ENCODE measurements around the gene SULT2B1. TPM values are rescaled to one million over a fixed set of nuclear protein-coding genes. Genes with fewer than 3 reads are reported as not detected.
A peak's percentile ranks its signal among the peaks of the same experiment; 100 is the strongest.

Gene SULT2B1
- polyA plus RNA-seq, 2 of the 4 experiments (the other 2 are of a cell fraction), result 22.2 to 34.3 TPM

DNA sequence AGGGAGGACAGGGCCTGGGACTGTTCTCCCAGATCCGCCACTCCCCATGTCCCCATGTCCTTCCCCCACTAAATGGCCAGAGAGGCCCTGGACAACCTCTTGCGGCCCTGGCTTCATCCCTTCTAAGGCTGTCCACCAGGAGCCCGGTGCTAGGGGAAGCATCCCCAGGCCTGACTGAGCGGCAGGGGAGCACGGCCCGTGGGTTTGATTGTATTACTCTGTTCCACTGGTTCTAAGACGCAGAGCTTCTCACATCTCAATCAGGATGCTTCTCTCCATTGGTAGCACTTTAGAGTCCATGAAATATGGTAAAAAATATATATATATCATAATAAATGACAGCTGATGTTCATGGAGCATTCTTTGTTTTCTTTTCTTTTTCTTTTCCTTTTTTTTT is 55.4 kb downstream of the SULT2B1 start:
- 82% methylated on average over 6 of the region's 7 CpGs for WGBS (ENCODE audit: missing lambda C conversion rate)
- TF ChIP-seq CBX8 (IDR thresholded peaks at IDR 0.05) (no peak), GATA3 (IDR thresholded peaks at IDR 0.05; ENCODE audit: borderline replicate concordance) (no peak), MYC (IDR thresholded peaks at IDR 0.05; ENCODE audit: borderline replicate concordance, low read length) (no peak), RAD21 (conservative IDR thresholded peaks at IDR 0.05 in 1 of 2, IDR thresholded peaks at IDR 0.05 in 1 of 2) (no peak), POLR2AphosphoS2 (conservative IDR thresholded peaks at IDR 0.05; ENCODE audit: low read length) (no peak), SMC3 (IDR thresholded peaks at IDR 0.05) (no peak), HEYL (CRISPR knock-in tag; IDR thresholded peaks at IDR 0.05) (no peak), RNF2 (IDR thresholded peaks at IDR 0.05; ENCODE audit: borderline replicate concordance, low read depth) (no peak), MAZ (IDR thresholded peaks at IDR 0.05; ENCODE audit: borderline replicate concordance, low read depth, low read length) (no peak), TP53 (CRISPR knock-in tag; IDR thresholded peaks at IDR 0.05) (no peak), JUNB (IDR thresholded peaks at IDR 0.05) (no peak), RCOR1 (IDR thresholded peaks at IDR 0.05; ENCODE audit: low read depth, low read length) (no peak), KDM5A (IDR thresholded peaks at IDR 0.05) (no peak), EHMT2 (IDR thresholded peaks at IDR 0.05; ENCODE audit: low read depth) (no peak)
- TF ChIP-seq, protein P1, sequence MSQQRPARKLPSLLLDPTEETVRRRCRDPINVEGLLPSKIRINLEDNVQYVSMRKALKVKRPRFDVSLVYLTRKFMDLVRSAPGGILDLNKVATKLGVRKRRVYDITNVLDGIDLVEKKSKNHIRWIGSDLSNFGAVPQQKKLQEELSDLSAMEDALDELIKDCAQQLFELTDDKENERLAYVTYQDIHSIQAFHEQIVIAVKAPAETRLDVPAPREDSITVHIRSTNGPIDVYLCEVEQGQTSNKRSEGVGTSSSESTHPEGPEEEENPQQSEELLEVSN (IDR thresholded peaks at IDR 0.05; ENCODE audit: borderline replicate concordance, low read depth), result no peak
- TF ChIP-seq, protein P2, sequence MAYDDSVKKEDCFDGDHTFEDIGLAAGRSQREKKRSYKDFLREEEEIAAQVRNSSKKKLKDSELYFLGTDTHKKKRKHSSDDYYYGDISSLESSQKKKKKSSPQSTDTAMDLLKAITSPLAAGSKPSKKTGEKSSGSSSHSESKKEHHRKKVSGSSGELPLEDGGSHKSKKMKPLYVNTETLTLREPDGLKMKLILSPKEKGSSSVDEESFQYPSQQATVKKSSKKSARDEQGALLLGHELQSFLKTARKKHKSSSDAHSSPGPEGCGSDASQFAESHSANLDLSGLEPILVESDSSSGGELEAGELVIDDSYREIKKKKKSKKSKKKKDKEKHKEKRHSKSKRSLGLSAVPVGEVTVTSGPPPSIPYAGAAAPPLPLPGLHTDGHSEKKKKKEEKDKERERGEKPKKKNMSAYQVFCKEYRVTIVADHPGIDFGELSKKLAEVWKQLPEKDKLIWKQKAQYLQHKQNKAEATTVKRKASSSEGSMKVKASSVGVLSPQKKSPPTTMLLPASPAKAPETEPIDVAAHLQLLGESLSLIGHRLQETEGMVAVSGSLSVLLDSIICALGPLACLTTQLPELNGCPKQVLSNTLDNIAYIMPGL (CRISPR knock-in tag; IDR thresholded peaks at IDR 0.05; ENCODE audit: borderline replicate concordance), result no peak
- TF ChIP-seq, protein P3, sequence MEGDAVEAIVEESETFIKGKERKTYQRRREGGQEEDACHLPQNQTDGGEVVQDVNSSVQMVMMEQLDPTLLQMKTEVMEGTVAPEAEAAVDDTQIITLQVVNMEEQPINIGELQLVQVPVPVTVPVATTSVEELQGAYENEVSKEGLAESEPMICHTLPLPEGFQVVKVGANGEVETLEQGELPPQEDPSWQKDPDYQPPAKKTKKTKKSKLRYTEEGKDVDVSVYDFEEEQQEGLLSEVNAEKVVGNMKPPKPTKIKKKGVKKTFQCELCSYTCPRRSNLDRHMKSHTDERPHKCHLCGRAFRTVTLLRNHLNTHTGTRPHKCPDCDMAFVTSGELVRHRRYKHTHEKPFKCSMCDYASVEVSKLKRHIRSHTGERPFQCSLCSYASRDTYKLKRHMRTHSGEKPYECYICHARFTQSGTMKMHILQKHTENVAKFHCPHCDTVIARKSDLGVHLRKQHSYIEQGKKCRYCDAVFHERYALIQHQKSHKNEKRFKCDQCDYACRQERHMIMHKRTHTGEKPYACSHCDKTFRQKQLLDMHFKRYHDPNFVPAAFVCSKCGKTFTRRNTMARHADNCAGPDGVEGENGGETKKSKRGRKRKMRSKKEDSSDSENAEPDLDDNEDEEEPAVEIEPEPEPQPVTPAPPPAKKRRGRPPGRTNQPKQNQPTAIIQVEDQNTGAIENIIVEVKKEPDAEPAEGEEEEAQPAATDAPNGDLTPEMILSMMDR (IDR thresholded peaks at IDR 0.05), result no peak
- TF ChIP-seq, protein P4, sequence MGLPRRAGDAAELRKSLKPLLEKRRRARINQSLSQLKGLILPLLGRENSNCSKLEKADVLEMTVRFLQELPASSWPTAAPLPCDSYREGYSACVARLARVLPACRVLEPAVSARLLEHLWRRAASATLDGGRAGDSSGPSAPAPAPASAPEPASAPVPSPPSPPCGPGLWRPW (IDR thresholded peaks at IDR 0.05), result no peak
- H3K4me3 ChIP-seq, result no peak overlapping the region
- H3K9me3 ChIP-seq, result no peaks in the 10 kb centered on the region
- ChIA-PET POLR2A (interaction anchor here (4.0 kb wide), 1 partner anchor 11 kb away, joined by 70 read pairs; the partner anchor contains the start of genes RPL18 and SPHK2), CTCF (interaction anchor here (1.1 to 18.9 kb wide), 14 partner anchors 7 to 288 kb away, joined by 3 to 396 read pairs (median 18); partner anchors contain the start of genes KDELR1, RPL18 and SPHK2)
- FAIRE-seq (no peak), DNase-seq (ENCODE audit: low read depth in 1 of 2, low spot score in 1 of 2) (no peak), ATAC-seq (no peak)
- no peak overlapping the region for H3K4me2 ChIP-seq
- peaks cover 11% of the 10 kb centered on the region for H3K4me1 ChIP-seq
- peak overlapping the region in 1 of 2 experiments; percentile 24; a peak in 1 of 6 replicates for H3K27ac ChIP-seq

DNA sequence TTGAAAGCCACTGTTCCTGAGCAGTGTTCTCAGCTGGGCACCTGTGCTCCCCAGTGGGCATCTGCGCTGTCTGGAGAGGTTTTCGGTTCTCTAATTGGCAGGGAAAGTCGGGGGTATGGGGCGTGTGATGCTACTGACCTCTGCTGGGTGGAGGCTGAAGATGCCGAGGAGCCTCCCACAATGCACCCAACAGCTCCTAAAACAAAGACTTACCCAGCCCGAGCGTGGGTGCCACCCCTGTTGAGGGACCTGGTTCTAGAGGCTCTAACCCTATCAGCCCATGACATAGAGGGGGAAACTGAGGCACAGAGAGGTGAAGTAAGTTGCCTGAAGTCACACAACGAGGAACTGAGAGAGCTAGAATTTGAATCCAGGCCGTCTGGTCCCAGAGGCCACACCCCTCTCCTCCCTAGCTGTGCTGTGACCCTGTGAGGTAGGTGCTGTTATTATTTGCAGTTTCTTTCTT is 56.9 kb downstream of the SULT2B1 start:
- ChIA-PET POLR2A (interaction anchor here (0.7 to 4.0 kb wide), 5 partner anchors 9 to 245 kb away, joined by 4 to 70 read pairs (median 7); partner anchors contain the start of genes RPL18, SPHK2 and TMEM143), CTCF (interaction anchor here (0.6 to 18.9 kb wide), 52 partner anchors 9 to 344 kb away, joined by 3 to 396 read pairs (median 5); partner anchors contain the start of genes GRIN2D, GRWD1, KDELR1 and RPL18)
- WGBS (ENCODE audit: missing lambda C conversion rate), result 2% methylated on average over 9 of the region's 9 CpGs
- ATAC-seq, result peak; percentile 75 to 82
- no peak overlapping the region for H3K4me3 ChIP-seq
- H3K9me3 ChIP-seq, result no peaks in the 10 kb centered on the region
- peak; percentile 83 to 88 for DNase-seq (ENCODE audit: low read depth in 1 of 2, low spot score in 1 of 2)
- peak; percentile 39 for FAIRE-seq
- H3K4me2 ChIP-seq, result peak overlapping the region; percentile 70
- H3K4me1 ChIP-seq, result peaks cover 5% of the 10 kb centered on the region; the same call in 1 of the 3 replicates
- H3K27ac ChIP-seq, result peak overlapping the region; percentile 65 to 78
- TF ChIP-seq BHLHE40 (IDR thresholded peaks at IDR 0.05; ENCODE audit: low read depth, low read length) (0 out of 2 replicates have a peak, but pooled peaks have one; percentile 7), POLR2A (IDR thresholded peaks at IDR 0.05; ENCODE audit: low read length) (no peak), EP300 (IDR thresholded peaks at IDR 0.05) (no peak), RFX5 (IDR thresholded peaks at IDR 0.05) (no peak), GATA3 (IDR thresholded peaks at IDR 0.05; ENCODE audit: borderline replicate concordance) (no peak), TFCP2L1 (CRISPR knock-in tag; IDR thresholded peaks at IDR 0.05) (no peak), ZSCAN20 (CRISPR knock-in tag; IDR thresholded peaks at IDR 0.05) (no peak), SMC3 (IDR thresholded peaks at IDR 0.05) (peak; percentile 83), KDM1A (IDR thresholded peaks at IDR 0.05; ENCODE audit: low read depth) (no peak), ESRRA (IDR thresholded peaks at IDR 0.05; ENCODE audit: borderline replicate concordance, low read length) (no peak), RAD21 (conservative IDR thresholded peaks at IDR 0.05 in 1 of 2, IDR thresholded peaks at IDR 0.05 in 1 of 2) (peak; percentile 94 to 98)
- TF ChIP-seq, protein P3 (IDR thresholded peaks at IDR 0.05), result peak; percentile 92

Data from A549 (cell line).